ENCODE results near the gene GYS1.
"Not testable (repeated sequence)": the region's sequence is repeated elsewhere in the genome, so short reads cannot be mapped to it uniquely, and the experiment has no call there.

Gene GYS1

GRCh38 chr19:48950830-48951519, 42.1 kb downstream of the GYS1 start:
- Mint-ChIP-seq H3K27me3 (no peaks in the 10 kb centered on the region), H3K4me1 (peaks cover 18% of the 10 kb centered on the region), H3K9me3 (peaks cover 0 to 11% of the 10 kb centered on the region in 2 donors), H3K27ac (no peak overlapping the region), H3K4me3 (no peak overlapping the region)
- no peak for DNase-seq
- ATAC-seq, result no peak

- Mint-ChIP-seq H3K27me3 (no peaks in the 10 kb centered on the region), H3K4me1 (peaks cover 10% of the 10 kb centered on the region), H3K9me3 (peaks cover 0 to 11% of the 10 kb centered on the region in 2 donors), H3K4me3 (no peak overlapping the region), H3K27ac (no peak overlapping the region)
- ATAC-seq (no peak), DNase-seq (no peak)
These were observed 43.0 kb downstream of the GYS1 start for GRCh38 chr19:48950159-48950558.

DNA sequence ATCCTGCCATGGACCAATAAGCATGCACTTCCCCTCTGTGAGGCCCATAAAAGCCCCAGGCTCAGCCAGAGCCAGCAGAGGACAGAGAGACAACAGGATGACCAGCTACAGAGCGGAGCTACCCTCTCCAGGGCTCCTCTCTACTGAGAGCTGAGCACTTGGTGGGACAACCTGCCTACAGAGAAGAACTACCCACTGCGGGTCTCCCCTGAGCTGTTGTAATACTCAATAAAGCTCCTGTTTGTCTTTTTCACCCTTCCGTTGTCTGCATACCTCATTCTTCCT, 45.9 kb downstream of the GYS1 start:
- DNase-seq (no peak), ATAC-seq (no peak)
- Mint-ChIP-seq H3K27me3 (no peaks in the 10 kb centered on the region), H3K4me1 (no peaks in the 10 kb centered on the region), H3K9me3 (peaks cover 0 to 11% of the 10 kb centered on the region in 2 donors), H3K27ac (peak overlapping the region in 1 of 2 donors; percentile 48), H3K4me3 (no peak overlapping the region)

DNA sequence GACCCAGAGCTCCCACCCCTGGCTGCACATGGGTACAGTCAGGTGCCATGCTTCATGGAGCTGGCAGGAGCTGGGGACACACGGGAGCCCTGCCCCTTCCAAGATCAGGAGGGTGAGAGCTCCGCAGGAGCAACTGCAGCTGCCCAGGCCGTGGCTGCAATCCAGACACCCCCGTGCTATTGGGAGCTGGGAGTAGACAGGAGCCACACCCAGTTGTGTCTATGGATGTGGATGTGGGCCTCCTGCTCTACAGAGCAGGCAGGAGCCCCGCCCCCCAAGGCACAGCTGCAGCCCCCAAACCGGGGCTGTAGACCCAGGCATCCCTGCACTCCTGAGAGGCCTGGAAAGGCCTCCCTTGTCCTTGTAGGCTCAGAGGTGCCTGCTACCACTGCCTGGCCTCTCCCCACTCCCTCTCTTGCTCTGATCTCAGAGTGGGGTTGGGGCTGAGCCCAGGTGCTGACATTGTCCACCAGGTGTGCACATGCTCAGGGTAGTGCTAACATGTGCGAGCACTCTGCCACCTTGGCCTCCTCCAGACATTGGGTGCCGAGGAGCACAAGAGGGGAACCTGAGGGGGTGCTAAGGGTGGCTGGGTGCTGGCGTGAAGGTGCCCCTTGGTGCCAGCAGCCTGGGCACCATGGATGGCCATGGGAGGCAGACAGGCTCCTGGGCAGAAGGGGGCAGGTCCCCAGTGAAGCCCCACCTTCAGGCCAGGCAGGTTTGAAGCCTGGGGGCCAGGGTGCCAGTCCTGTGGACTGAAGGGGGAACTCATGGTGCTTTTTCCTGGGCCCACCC, 46.4 kb downstream of the GYS1 start:
- Mint-ChIP-seq H3K4me3 (no peak overlapping the region), H3K27me3 (no peaks in the 10 kb centered on the region), H3K9me3 (peaks cover 0 to 11% of the 10 kb centered on the region in 2 donors), H3K27ac (no peak overlapping the region), H3K4me1 (no peaks in the 10 kb centered on the region)
- DNase-seq (no peak), ATAC-seq (no peak)

- H3K9me3 Mint-ChIP-seq, result peaks cover 0 to 11% of the 10 kb centered on the region in 2 donors
- no peak for DNase-seq
- no peak for ATAC-seq
- no peak overlapping the region for H3K27ac Mint-ChIP-seq
- no peaks in the 10 kb centered on the region for H3K27me3 Mint-ChIP-seq
- no peaks in the 10 kb centered on the region for H3K4me1 Mint-ChIP-seq
- no peak overlapping the region for H3K4me3 Mint-ChIP-seq
These were observed 47.3 kb downstream of the GYS1 start for GRCh38 chr19:48945817-48946216.

GRCh38 chr19:48945415-48945814, 47.7 kb downstream of the GYS1 start:
- ATAC-seq (no peak), DNase-seq (no peak)
- no peaks in the 10 kb centered on the region for H3K4me1 Mint-ChIP-seq
- no peaks in the 10 kb centered on the region for H3K27me3 Mint-ChIP-seq
- H3K4me3 Mint-ChIP-seq, result no peak overlapping the region
- H3K27ac Mint-ChIP-seq, result no peak overlapping the region
- H3K9me3 Mint-ChIP-seq, result peaks cover 0 to 11% of the 10 kb centered on the region in 2 donors

DNA sequence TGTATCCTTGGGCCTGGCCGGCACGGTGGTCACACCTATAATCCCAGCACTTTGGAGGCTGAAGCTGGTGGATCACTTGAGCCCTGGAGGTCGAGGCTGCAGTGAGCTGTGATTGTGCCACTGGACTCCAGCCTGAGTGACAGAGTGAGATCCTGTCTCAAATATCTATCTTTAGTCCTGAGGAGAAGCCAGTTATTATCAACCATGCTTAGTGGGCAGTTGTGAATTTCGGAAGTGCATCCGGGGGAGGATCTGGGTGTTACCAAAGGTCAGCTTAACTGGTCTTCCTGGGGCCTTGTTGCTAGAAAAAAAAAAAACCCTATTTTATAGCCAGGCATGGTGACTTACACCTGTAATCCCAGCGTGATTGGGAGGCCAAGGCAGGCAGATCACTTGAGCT, 50.0 kb downstream of the GYS1 start:
- Mint-ChIP-seq H3K27me3 (no peaks in the 10 kb centered on the region), H3K27ac (no peak overlapping the region), H3K4me1 (no peaks in the 10 kb centered on the region), H3K4me3 (no peak overlapping the region), H3K9me3 (peaks cover 0 to 11% of the 10 kb centered on the region in 2 donors)
- DNase-seq (no peak), ATAC-seq (no peak)

- Mint-ChIP-seq H3K9me3 (no peaks in the 10 kb centered on the region), H3K27ac (no peak overlapping the region), H3K4me1 (no peaks in the 10 kb centered on the region), H3K4me3 (no peak overlapping the region), H3K27me3 (no peaks in the 10 kb centered on the region)
- ATAC-seq, result no peak
- no peak for DNase-seq
These were observed 52.2 kb downstream of the GYS1 start for GRCh38 chr19:48940902-48941301.

DNA sequence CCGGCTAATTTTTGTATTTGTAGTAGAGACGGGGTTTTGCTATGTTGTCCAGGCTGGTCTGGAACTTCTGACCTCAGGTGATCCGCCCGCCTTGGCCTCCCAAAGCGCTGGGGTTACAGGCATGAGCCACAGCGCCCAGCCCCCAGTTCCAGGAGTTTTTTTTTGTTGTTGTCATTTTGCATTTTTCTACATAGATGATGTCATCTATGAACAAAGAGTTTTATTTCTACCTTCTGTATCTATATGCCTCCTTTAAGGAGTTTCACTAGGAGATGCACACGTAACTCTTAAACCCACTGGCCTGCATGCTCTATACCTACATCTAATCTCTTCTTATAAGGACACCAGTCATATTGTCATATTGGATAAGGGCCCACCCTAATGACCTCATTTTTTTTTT, 54.9 kb downstream of the GYS1 start:
- H3K4me1 Mint-ChIP-seq, result peaks cover 18% of the 10 kb centered on the region
- ATAC-seq (no peak), DNase-seq (no peak)
- H3K4me3 Mint-ChIP-seq, result no peak overlapping the region
- no peaks in the 10 kb centered on the region for H3K9me3 Mint-ChIP-seq
- no peaks in the 10 kb centered on the region for H3K27me3 Mint-ChIP-seq
- no peak overlapping the region for H3K27ac Mint-ChIP-seq

GRCh38 chr19:48935864-48936263, 57.2 kb downstream of the GYS1 start:
- DNase-seq, result no peak
- no peaks in the 10 kb centered on the region for H3K9me3 Mint-ChIP-seq
- H3K27me3 Mint-ChIP-seq, result no peaks in the 10 kb centered on the region
- H3K4me1 Mint-ChIP-seq, result peaks cover 23% of the 10 kb centered on the region
- ATAC-seq, result no peak
- H3K4me3 Mint-ChIP-seq, result no peak overlapping the region
- H3K27ac Mint-ChIP-seq, result no peak overlapping the region

GRCh38 chr19:48934837-48935236, 58.3 kb downstream of the GYS1 start:
- peak overlapping the region in 1 of 2 donors; percentile 96 for H3K27ac Mint-ChIP-seq
- H3K4me1 Mint-ChIP-seq, result peaks cover 23% of the 10 kb centered on the region
- no peaks in the 10 kb centered on the region for H3K27me3 Mint-ChIP-seq
- peak overlapping the region; percentile 21 to 49 for H3K4me3 Mint-ChIP-seq
- no peaks in the 10 kb centered on the region for H3K9me3 Mint-ChIP-seq
- DNase-seq (no peak), ATAC-seq (no peak)

DNA sequence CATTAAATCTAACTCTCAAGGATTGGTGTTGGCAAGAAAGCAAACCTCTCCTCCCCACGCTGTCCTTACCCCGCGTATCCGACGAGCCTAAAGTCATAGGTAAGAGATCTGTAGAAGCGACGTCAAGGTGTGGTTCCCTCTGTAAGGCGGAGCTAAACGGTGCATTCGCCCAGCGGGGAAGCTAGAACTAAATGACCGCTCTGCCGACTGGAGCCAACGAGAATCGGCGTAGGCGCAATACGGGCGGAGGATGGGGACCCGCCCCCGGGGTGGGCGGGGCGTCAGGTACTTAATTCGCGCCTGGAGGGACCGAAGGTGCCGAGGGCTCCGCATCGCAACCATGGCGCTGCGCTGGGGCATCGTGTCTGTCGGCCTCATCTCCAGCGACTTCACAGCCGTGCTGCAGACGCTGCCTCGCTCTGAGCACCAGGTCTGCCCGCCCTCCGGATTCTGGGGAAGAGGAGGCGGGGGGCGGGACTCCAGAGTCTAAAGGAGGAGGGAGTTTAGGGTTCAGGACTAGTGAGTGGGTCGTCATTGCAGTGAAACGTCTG, 59.7 kb downstream of the GYS1 start, which contains the start of gene DHDH:
DHDH (plus strand) TSS at position 318 of the 551 bp plus-strand sequence; CDS start at position 341, 23 bp downstream.
- H3K27ac Mint-ChIP-seq, result peak within 1 kb of the TSS; percentile 81 to 92
- no peaks in the 10 kb centered on the region for H3K27me3 Mint-ChIP-seq
- H3K4me1 Mint-ChIP-seq, result peaks cover 23% of the 10 kb centered on the region
- no peaks in the 10 kb centered on the region for H3K9me3 Mint-ChIP-seq
- ATAC-seq (peak; percentile 97), DNase-seq (peak; percentile 81)
- H3K4me3 Mint-ChIP-seq, result peak within 1 kb of the TSS; percentile 90 to 91

- Mint-ChIP-seq H3K9me3 (no peaks in the 10 kb centered on the region), H3K27ac (peak overlapping the region in 1 of 2 donors; percentile 19), H3K4me3 (no peak overlapping the region), H3K4me1 (peaks cover 14% of the 10 kb centered on the region), H3K27me3 (no peaks in the 10 kb centered on the region)
- DNase-seq, result no peak
- ATAC-seq, result no peak
These were observed 64.7 kb downstream of the GYS1 start for GRCh38 chr19:48928164-48929025.

DNA sequence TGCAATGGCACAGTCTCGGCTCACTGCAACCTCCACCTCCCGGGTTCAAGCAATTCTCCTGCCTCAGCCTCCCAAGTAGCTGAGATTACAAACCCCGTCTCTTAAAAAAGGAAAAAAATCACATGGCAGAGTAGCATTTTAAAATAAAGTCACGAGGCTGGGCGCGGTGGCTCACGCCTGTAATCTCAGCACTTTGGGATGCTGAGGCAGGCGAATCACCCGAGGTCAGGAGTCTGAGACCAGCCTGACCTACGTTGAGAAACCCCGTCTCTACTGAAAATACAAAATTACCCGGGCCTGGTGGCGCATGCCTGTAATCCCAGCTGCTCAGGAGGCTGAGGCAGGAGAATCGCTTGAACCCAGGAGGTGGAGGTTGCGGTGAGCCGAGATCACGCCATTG, 65.4 kb downstream of the GYS1 start:
- H3K27me3 Mint-ChIP-seq, H3K4me1 Mint-ChIP-seq, H3K4me3 Mint-ChIP-seq, ATAC-seq, DNase-seq, H3K9me3 Mint-ChIP-seq, H3K27ac Mint-ChIP-seq: not testable (repeated sequence)

DNA sequence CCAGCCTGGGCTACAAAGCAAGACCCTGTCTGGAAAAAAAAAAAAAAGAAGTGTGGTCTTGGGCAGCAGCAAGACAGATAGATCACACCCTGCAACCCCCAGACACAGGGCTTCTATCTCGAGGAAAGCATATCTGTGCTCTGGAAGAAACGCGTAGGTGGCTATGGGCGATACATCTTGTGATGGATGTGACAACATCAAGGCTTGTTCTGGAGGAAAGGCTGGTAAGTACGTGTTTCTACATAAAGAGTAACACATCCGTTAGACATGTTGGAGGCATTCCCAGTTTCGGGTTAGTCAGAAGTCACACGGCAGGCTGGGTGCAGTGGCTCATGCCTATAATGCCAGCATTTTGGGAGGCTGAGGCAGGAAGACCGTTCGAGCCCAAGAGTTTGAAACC, 66.2 kb downstream of the GYS1 start:
- no peaks in the 10 kb centered on the region for H3K27me3 Mint-ChIP-seq
- ATAC-seq (peak; percentile 71), DNase-seq (no peak)
- no peaks in the 10 kb centered on the region for H3K9me3 Mint-ChIP-seq
- H3K4me3 Mint-ChIP-seq, result peak overlapping the region in 1 of 2 donors; percentile 8
- peaks cover 8% of the 10 kb centered on the region for H3K4me1 Mint-ChIP-seq
- H3K27ac Mint-ChIP-seq, result peak overlapping the region in 1 of 2 donors; percentile 74
